DOHH2 (cell line): Measurements from ENCODE around the gene FXYD7.

Experiments
- H3F3A ChIP-seq: fragments of 200-600 bp; sonication (generic), shearing (Covaris generic); 2 replicates; pipeline ENCODE4 v1.6.0; 2016; ENCODE audit warnings: antibody characterized with exemption, mild to moderate bottlenecking; ENCODE audit not compliant: control insufficient read depth, insufficient read depth
- H3K27ac ChIP-seq: fragments of 200-600 bp; sonication (generic); 2 replicates; pipeline ENCODE4 v1.5.1; 2014; ENCODE audit warnings: low read depth, mild to moderate bottlenecking, low read length, moderate library complexity
- H3K27me3 ChIP-seq: fragments of 200-600 bp; sonication (generic); 2 replicates; pipeline ENCODE4 v1.6.1; 2014; ENCODE audit warnings: mild to moderate bottlenecking, low read length, mixed read lengths; ENCODE audit not compliant: control insufficient read depth
- H3K36me3 ChIP-seq: fragments of 200-600 bp; sonication (generic); 2 replicates; pipeline ENCODE4 v1.6.1; 2014; ENCODE audit warnings: mild to moderate bottlenecking, low read length, moderate library complexity, mixed read lengths; ENCODE audit not compliant: control insufficient read depth
- H3K4me1 ChIP-seq: fragments of 200-600 bp; sonication (generic); 2 replicates; pipeline ENCODE4 v1.6.1; 2014; ENCODE audit warnings: mild to moderate bottlenecking, low read length, mixed read lengths; ENCODE audit not compliant: control insufficient read depth
- H3K4me2 ChIP-seq: fragments of 200-600 bp; sonication (generic); 2 replicates; pipeline ENCODE4 v1.6.0; 2014; ENCODE audit warnings: mild to moderate bottlenecking, low read length, moderate library complexity
- H3K4me3 ChIP-seq: fragments of 200-600 bp; sonication (generic); 2 replicates; pipeline ENCODE4 v1.5.1; 2014; ENCODE audit warnings: mild to moderate bottlenecking, low read length, mixed read lengths
- H3K79me2 ChIP-seq: fragments of 200-600 bp; sonication (generic); 2 replicates; pipeline ENCODE4 v1.6.1; 2014; ENCODE audit warnings: mild to moderate bottlenecking, low read length, mixed read lengths; ENCODE audit not compliant: control insufficient read depth
- H3K9me2 ChIP-seq: fragments of 200-600 bp; sonication (generic); replicated peaks from 2 replicates; pipeline ENCODE4 v1.6.1; 2014; ENCODE audit warnings: mild to moderate bottlenecking, low read length, mixed read lengths; ENCODE audit not compliant: control insufficient read depth
- H3K9me3 ChIP-seq: fragments of 200-600 bp; sonication (generic); 2 replicates; pipeline ENCODE4 v1.6.1; 2014; ENCODE audit warnings: antibody characterized with exemption, low read length, mixed read lengths; ENCODE audit not compliant: control insufficient read depth, insufficient read depth
- H4K20me1 ChIP-seq: fragments of 200-600 bp; sonication (generic); 2 replicates; pipeline ENCODE4 v1.6.0; 2014; ENCODE audit warnings: low read depth, mild to moderate bottlenecking, antibody characterized with exemption, low read length, moderate library complexity; ENCODE audit not compliant: control insufficient read depth, insufficient read depth
- EZH2phosphoT487 ChIP-seq: fragments of 200-600 bp; sonication (generic); IDR thresholded peaks from 2 replicates; pipeline ENCODE4 v1.6.1; 2017; ENCODE audit warnings: borderline replicate concordance, mild to moderate bottlenecking, antibody characterized with exemption, low read length, moderate library complexity, mixed read lengths
- TF ChIP-seq, protein P1 (sequence below): fragments of 200-600 bp; sonication (generic); IDR thresholded peaks from one replicate; pipeline ENCODE4 v1.5.1; 2014; ENCODE audit warnings: antibody characterized with exemption, mild to moderate bottlenecking, low read depth, low read length; ENCODE audit not compliant: poor library complexity, severe bottlenecking

The FXYD7 gene

DNA sequence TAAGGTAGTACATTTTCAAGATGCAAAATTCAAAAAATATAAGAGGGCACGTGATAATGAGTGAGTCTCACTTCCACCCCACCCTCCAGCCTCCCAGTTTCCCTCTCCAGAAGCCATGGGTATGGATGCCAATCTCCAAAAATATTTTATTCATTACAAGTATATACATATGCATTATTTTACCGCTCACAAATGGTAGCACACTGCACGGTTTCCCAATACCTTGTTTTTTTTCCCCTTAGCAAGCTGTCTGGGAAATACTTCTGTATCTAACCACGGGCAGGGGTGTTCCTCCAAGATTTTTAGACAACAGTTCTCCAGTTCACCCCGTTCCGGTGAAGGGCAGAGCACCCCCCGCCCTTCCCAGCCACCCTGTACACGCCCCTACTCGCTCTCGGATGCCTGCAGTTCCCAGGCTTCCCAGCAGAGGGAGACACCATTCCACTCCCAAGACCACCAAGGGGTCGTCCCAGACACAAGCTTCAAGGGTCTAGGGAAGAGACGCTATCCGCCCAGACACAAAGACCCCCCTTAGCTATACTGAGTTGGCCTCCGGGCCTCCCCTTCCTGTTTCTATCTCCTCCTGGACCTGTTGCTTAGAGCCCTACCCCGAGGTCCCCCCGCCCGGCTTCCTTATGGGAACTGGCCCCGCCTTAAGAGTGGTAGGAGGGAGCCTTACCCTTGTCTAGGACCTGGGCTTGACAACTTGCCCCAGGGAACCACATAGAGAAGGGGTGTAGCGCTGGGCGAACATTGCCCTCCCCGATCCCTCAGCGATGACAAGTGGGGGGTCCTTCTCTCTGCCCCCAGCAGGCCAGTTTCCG is 28.5 kb upstream of the FXYD7 start:
- no peaks in the 10 kb centered on the region for H3F3A ChIP-seq
- no peaks in the 10 kb centered on the region for H3K79me2 ChIP-seq
- H3K36me3 ChIP-seq = no peaks in the 10 kb centered on the region
- H3K4me3 ChIP-seq = peak overlapping the region; percentile 32; the same call in 1 of the 2 replicates
- H4K20me1 ChIP-seq = no peaks in the 10 kb centered on the region
- TF ChIP-seq, protein P1, sequence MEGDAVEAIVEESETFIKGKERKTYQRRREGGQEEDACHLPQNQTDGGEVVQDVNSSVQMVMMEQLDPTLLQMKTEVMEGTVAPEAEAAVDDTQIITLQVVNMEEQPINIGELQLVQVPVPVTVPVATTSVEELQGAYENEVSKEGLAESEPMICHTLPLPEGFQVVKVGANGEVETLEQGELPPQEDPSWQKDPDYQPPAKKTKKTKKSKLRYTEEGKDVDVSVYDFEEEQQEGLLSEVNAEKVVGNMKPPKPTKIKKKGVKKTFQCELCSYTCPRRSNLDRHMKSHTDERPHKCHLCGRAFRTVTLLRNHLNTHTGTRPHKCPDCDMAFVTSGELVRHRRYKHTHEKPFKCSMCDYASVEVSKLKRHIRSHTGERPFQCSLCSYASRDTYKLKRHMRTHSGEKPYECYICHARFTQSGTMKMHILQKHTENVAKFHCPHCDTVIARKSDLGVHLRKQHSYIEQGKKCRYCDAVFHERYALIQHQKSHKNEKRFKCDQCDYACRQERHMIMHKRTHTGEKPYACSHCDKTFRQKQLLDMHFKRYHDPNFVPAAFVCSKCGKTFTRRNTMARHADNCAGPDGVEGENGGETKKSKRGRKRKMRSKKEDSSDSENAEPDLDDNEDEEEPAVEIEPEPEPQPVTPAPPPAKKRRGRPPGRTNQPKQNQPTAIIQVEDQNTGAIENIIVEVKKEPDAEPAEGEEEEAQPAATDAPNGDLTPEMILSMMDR = peak; percentile 98
- no peak for TF ChIP-seq EZH2phosphoT487
- no peaks in the 10 kb centered on the region for H3K9me3 ChIP-seq
- no peaks in the 10 kb centered on the region for H3K9me2 ChIP-seq
- H3K4me2 ChIP-seq = peak overlapping the region; percentile 56
- H3K27ac ChIP-seq = no peak overlapping the region
- no peaks in the 10 kb centered on the region; the same call in 1 of the 2 replicates for H3K27me3 ChIP-seq
- peaks cover 5% of the 10 kb centered on the region for H3K4me1 ChIP-seq

DNA sequence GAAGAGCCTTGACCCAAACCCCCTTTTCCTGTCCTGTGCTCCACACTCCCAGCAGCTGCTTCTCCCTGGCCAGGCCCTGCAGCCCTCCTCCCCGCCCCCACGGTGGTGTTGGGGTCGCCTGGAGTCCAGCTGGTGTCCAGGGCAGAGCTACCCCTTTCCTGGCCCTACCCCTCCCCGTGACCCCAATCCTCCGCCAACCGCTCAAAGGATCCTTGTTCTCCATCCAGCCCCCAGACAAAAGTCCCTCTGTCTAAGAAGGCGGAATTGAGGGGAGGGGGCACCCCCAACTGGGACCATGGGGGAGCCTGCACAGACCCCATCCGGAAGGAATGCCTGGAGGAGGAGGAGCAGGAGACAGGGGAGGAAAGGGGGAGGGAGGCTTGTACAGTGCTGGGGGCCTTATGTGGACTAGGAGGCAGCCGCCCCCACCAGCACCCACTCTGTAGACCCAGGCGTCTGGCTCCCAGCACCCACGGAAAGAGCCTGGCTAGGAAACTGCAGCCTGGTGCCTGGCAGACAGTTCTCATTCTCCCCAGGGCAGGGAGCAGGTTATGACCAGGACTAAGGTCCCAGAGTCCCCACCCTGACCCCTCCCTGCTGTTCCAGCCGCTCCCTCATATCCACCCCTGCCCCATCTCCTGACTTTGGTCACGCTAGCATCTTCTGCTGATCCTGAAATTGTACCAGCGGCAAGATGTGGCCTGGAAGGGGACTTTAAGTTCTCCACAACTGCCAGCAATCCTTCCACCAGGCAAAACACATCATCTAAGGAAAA is 27.7 kb upstream of the FXYD7 start, which contains the start of gene FXYD3:
TSS of gene FXYD3 (plus strand) at position 647 of the 775 bp plus-strand sequence. CDS start 3,554 bp downstream, outside the sequence.
- Histone ChIP-seq H3K79me2 (no peaks in the 10 kb centered on the region), H3K27me3 (no peaks in the 10 kb centered on the region; the same call in 1 of the 2 replicates), H3K4me2 (peak within 1 kb of the TSS; percentile 56), H3K36me3 (no peaks in the 10 kb centered on the region), H3K9me2 (no peaks in the 10 kb centered on the region), H3K9me3 (no peaks in the 10 kb centered on the region), H3K27ac (no peak within 1 kb of the TSS), H4K20me1 (no peaks in the 10 kb centered on the region), H3K4me1 (peaks cover 5% of the 10 kb centered on the region), H3F3A (no peaks in the 10 kb centered on the region), H3K4me3 (peak within 1 kb of the TSS; percentile 32; the same call in 1 of the 2 replicates)
- TF ChIP-seq, protein P1 = no peak
- TF ChIP-seq EZH2phosphoT487 = no peak

DNA sequence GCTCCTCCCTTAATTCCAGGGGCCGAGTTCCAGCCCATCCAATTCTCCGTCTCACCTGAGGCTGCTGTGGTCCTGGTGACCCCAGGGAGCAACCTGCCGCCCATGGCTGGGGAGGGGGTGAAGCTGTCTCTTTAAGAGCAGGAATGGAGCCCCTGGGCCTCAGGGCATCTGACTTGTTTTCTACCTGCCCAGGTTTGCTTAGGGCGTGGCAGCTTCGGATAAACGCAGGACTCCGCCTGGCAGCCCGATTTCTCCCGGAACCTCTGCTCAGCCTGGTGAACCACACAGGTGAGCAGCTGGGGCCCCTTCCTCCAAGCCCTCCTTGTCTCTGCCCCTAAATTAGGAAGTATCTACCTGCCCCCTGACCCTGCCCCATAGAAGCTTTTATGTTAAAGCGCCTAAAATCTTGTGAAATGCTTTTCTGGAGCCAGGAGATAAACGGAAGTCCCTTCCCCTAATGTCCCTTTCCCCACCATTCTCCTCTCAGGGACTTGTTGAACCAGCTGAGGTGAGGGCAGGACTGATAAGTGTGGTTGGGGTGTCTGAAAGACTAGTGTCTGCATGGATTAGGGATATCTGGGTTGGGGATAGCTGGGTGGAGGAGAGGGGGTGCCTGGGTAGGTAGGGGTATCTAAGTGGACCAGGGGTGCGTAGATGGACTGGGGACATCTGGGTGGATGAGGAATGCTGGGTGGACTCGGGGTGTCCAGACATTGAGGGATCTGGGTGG is 26.8 kb upstream of the FXYD7 start:
- H3K4me2 ChIP-seq = no peak overlapping the region
- H3K79me2 ChIP-seq = no peaks in the 10 kb centered on the region
- no peaks in the 10 kb centered on the region; the same call in 1 of the 2 replicates for H3K27me3 ChIP-seq
- no peaks in the 10 kb centered on the region for H4K20me1 ChIP-seq
- H3K9me3 ChIP-seq = no peaks in the 10 kb centered on the region
- H3K4me1 ChIP-seq = peaks cover 10% of the 10 kb centered on the region
- no peaks in the 10 kb centered on the region for H3K9me2 ChIP-seq
- no peak overlapping the region for H3K4me3 ChIP-seq
- TF ChIP-seq EZH2phosphoT487 = no peak
- TF ChIP-seq, protein P1 = no peak
- no peaks in the 10 kb centered on the region for H3K36me3 ChIP-seq
- H3F3A ChIP-seq = no peaks in the 10 kb centered on the region
- H3K27ac ChIP-seq = no peak overlapping the region
